ENCODE results near the gene CHTF18.
"Not testable (repeated sequence)": the region's sequence is repeated elsewhere in the genome, so short reads cannot be mapped to it uniquely, and the experiment has no call there.

CHTF18 gene

GRCh38 chr16:788399-789126, at the start of gene CHTF18:
CHTF18 (plus strand) TSS chr16:788620; CDS start chr16:788685, 65 bp downstream.
- peak; percentile 66 to 93 (median 79) for DNase-seq (ENCODE audit: low read depth in 2 of 3, low spot score in 2 of 3)

GRCh38 chr16:739560-740458, 48.6 kb upstream of the CHTF18 start:
- no peak for DNase-seq (ENCODE audit: low read depth in 2 of 3, low spot score in 2 of 3)

GRCh38 chr16:740459-740763, 48.0 kb upstream of the CHTF18 start:
- DNase-seq (ENCODE audit: low read depth in 2 of 3, low spot score in 2 of 3): no peak

- peak; percentile 92 to 97 (median 97) for DNase-seq (ENCODE audit: low read depth in 2 of 3, low spot score in 2 of 3)
These were observed 47.5 kb upstream of the CHTF18 start, which contains the start of gene CIAO3 for GRCh38 chr16:740764-741505. CIAO3 (minus strand) TSS chr16:740997; CDS start chr16:740985, 12 bp downstream.

- no peak for DNase-seq (ENCODE audit: low read depth in 2 of 3, low spot score in 2 of 3)
These were observed 46.3 kb upstream of the CHTF18 start for GRCh38 chr16:741986-742629.

- DNase-seq (ENCODE audit: low read depth in 2 of 3, low spot score in 2 of 3): not testable (repeated sequence)
These were observed 45.5 kb upstream of the CHTF18 start for GRCh38 chr16:742894-743293.

- DNase-seq (ENCODE audit: low read depth in 2 of 3, low spot score in 2 of 3): no peak
These were observed 44.5 kb upstream of the CHTF18 start for GRCh38 chr16:743794-744500.

GRCh38 chr16:745739-746138, 42.7 kb upstream of the CHTF18 start:
- no peak for DNase-seq (ENCODE audit: low read depth in 2 of 3, low spot score in 2 of 3)

GRCh38 chr16:746637-747036, 41.8 kb upstream of the CHTF18 start:
- no peak for DNase-seq (ENCODE audit: low read depth in 2 of 3, low spot score in 2 of 3)

- DNase-seq (ENCODE audit: low read depth in 2 of 3, low spot score in 2 of 3): no peak
These were observed 40.3 kb upstream of the CHTF18 start for GRCh38 chr16:747978-748746.

GRCh38 chr16:749010-749409, 39.4 kb upstream of the CHTF18 start:
- no peak for DNase-seq (ENCODE audit: low read depth in 2 of 3, low spot score in 2 of 3)

- DNase-seq (ENCODE audit: low read depth in 2 of 3, low spot score in 2 of 3): no peak
These were observed 37.9 kb upstream of the CHTF18 start for GRCh38 chr16:750485-750884.

GRCh38 chr16:751152-752006, 37.0 kb upstream of the CHTF18 start:
- no peak for DNase-seq (ENCODE audit: low read depth in 2 of 3, low spot score in 2 of 3)

- no peak for DNase-seq (ENCODE audit: low read depth in 2 of 3, low spot score in 2 of 3)
These were observed 36.5 kb upstream of the CHTF18 start for GRCh38 chr16:752007-752312.

GRCh38 chr16:754121-754607, 34.3 kb upstream of the CHTF18 start:
- not testable (repeated sequence) for DNase-seq (ENCODE audit: low read depth in 2 of 3, low spot score in 2 of 3)

- no peak for DNase-seq (ENCODE audit: low read depth in 2 of 3, low spot score in 2 of 3)
These were observed 33.8 kb upstream of the CHTF18 start for GRCh38 chr16:754656-755055.

GRCh38 chr16:756428-756827, 32.0 kb upstream of the CHTF18 start:
- DNase-seq (ENCODE audit: low read depth in 2 of 3, low spot score in 2 of 3): no peak

GRCh38 chr16:759110-759910, 29.1 kb upstream of the CHTF18 start:
- no peak for DNase-seq (ENCODE audit: low read depth in 2 of 3, low spot score in 2 of 3)
